NCI-H1436 treated with DMSO at 0.1 percent for 48 hours (cell line): ENCODE measurements around the gene PAEP.
"Not testable (repeated sequence)": the region's sequence is repeated elsewhere in the genome, so short reads cannot be mapped to it uniquely, and the experiment has no call there.

Experiments
- DNase-seq: peaks from one replicate; lab custom pipeline; 2025; lab: John Stamatoyannopoulos, UW

Gene PAEP

DNA sequence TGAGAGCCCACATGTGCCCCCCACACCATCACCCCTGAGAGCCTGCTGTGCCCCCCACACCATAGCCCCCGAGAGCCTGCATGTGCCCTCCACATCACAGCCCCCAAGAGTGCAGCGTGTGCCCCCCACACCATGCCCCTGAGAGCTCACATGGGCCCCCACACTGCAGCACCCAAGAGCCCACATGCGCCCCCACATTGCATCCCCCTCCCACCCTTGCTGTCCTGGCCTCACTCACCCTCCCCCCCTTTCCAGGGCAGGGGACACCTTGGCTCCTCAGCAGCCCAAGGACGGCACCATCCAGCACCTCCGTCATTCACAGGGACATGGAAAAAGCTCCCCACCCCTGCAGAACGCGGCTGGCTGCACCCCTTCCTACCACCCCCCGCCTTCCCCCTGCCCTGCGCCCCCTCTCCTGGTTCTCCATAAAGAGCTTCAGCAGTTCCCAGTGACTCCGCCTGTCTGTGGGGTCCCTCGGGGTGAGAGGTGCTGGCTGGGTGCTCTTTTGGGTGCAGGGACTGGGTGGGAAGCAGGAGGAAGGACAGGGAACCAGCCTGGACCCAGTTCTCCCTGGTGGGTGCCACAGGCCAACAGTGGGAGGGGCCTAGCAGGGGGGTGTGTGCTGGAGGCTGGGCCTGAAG lies 35.3 kb upstream of the PAEP start:
- DNase-seq: no peak

DNA sequence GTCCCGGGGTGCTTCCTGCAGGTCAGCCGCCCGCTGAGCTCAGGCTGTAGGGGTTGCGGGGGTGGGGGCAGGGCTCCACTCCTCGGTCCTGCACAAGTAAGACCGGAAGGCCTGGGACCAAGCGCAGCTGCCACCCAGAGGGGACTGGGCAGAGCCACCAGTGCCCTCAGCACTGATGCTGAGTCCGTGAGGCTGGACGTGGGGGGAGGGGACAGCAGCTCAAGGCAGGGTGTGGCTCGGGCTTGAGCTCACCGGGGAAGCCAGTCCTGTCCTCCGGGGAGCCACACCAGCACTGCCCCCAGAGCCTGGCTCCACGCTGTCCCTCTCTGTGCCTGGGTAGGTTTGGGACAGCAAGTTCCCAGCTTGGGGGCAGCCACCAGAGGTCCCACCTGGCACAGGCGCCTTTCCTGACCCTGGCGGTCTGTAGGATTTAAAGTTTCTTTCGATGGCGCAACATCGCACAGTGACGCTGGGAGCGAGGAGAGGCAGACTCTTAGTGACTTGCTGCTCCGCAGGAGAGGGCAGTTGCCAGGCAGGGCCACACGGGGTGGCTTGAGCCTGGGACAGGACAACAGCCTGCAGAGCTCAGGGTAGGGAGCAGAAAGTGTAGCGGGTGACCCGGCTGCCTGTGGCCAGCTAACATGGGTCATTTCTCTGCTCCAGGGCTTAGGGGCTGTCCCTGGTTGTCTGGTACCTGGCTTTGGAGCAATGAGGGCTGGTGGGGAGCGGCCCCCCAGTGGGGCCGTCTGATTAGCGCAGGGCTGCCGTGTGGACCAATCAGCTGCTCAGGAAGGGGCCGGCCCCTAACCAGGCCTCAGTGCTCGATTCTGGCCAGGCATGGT lies 34.6 kb upstream of the PAEP start:
- no peak for DNase-seq

DNA sequence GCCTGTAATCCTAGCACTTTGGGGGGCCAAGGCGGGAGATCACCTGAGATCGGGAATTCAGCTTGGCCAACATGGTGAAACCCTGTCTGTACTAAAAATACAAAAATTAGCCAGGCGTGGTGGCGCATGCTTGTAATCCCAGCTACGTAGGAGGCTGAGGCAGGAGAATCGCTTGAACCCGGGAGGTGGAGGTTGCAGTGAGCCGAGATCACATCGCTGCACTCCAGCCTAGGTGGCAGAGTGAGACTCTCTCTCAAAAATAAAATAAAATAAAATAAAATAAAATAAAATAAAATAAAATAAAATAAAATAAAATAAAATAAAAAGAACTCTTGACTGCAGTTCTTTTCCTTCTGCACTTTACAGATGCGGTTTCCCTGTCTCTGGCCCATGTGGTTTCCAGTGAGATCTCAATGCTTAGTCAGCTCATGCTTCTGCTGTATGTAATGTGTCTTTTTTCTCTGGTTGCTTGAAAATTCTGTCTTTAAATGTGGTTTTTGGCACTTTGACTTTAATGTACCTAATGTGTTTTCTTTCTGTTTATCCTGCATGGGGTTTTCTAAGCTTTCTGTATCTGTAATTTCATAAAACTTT lies 32.6 kb upstream of the PAEP start:
- not testable (repeated sequence) for DNase-seq

DNA sequence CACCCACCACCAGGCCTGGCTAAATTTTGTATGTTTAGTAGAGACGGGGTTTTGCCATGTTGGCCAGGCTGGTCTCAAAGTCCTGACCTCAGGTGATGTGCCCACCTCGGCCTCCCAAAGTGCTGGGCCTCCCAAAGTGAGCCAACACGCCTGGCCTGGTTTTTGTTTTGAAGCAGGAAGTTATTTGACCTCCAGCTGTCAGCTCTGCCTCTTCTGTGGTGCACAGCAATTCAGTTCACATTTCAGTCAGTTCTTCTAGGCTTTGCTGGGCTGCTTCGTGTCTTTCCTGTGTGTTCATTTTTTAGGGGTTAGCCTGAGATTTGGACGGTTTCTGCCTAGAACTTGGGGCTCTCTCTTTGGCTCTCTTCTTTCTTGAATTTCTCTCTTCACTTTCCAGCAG lies 31.4 kb upstream of the PAEP start:
- DNase-seq: no peak

DNA sequence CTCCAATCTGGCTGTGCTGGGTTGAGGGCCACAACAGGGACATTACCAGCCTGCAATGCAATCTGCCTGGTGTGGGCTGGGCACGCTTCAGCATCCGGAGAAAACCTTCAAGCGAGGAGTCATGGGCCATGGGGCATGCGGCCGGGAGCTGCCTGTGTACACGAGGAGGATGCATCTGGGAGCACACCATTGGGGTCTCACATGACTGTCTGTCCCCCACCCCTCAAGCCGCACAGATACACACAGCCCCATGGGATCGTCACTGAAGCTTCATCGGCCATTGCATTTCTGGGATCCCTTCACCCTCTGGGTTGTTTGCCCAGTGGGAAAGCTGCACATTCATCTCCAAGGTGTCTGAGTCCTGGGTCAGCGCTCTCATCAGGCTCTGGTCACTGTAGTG lies 30.5 kb upstream of the PAEP start:
- no peak for DNase-seq

DNA sequence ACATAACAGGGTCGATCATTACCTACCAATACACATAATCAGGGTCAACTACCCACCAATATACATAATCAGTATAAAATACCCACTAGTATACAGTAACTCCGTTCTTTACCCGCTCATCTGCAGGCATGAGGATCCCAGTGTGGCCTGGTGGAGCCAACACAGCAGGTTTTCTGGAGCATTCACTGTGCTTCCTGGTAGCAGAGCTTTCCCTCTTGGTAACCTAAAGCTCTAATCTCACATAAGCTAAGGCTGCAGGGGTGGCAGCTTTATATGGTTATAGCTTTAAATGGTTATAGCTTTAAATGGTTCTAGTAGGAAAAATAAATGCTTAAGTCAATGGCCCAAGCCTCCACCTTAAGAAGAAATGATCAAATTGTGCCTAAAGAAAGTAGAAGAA lies 28.4 kb upstream of the PAEP start:
- no peak for DNase-seq

DNA sequence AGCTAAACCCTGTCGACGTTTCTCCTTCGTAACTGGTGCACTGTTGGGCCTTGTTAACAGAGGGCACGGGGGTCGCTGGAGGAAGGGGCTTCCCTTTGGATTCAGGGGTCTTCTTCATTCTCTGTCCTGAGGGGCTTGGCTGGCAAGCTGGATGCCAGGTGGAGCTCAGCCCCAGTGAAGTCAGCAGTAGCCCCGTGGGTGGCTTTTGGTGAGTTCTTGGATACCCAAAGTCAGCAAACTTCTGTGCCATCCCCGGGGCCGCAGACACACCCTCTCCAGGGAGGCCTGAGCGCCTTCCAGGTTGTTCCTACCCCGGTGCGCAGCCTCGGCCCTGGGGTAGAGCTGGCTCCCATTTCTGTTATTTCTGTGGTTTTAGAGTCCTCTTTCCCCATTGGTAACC lies 27.9 kb upstream of the PAEP start:
- DNase-seq: no peak

DNA sequence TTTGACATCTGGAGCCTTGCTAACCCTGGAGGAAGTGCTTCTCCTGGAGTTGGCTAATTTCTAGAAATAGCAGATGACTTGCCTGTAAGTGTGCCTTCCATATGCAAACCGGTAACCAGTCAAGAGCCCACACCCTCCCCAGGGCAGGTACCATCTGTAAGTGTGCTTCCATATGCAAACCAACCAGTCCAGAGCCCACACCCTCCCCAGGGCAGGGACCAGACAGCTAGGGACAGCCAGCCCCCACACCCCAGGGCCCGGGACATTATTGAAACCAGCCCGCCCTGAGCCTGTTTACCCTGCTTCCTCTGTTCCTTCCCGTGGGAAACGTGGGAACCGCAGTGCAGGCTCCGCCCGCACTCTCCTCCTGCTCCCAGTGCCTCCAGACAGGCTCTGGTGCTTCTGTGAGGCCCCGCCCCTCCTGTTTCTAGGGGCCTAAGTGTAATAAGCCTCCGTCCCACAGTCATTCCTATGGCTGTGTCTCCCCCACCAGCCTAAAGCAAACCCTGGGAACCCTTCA lies 27.3 kb upstream of the PAEP start:
- not testable (repeated sequence) for DNase-seq

DNA sequence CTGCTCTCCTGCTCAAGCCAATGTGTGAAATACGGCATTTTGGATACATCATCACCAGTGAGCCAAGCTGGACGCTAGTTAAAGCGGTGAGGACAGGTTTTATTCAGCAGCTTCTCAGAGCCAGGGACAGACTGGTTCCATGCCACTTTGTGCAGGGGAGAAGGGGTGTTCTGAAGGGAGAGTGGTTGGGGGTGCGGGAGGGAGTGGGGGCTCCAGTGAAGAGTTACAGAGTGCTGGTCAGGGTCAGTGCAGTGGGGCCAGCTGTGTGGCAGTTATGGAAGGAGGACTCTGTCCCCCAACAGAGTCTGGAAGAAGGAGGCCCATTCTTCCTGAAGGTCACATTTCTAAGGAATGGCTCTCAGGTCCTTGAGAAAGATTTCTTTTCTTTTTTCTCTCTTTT lies 26.7 kb upstream of the PAEP start:
- not testable (repeated sequence) for DNase-seq

DNA sequence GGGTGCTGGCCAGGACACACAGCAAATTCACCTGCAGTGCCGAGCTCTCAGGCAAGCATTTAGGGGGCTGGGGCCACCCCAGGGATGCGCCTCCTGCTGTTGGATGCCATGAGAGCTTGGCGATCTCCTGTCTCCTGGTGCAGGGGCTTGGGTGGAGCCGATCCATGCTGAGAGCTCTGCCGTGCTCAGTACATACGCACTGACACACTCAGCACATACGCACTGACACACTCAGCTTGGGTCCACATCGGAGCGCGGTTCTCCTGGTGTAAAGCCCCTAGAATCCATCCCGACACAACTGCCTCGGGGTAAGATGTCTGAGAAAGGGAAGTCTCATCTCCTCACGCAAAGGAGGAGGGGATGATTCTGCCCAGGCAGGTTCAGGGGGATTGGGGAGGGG lies 25.9 kb upstream of the PAEP start:
- not testable (repeated sequence) for DNase-seq

DNA sequence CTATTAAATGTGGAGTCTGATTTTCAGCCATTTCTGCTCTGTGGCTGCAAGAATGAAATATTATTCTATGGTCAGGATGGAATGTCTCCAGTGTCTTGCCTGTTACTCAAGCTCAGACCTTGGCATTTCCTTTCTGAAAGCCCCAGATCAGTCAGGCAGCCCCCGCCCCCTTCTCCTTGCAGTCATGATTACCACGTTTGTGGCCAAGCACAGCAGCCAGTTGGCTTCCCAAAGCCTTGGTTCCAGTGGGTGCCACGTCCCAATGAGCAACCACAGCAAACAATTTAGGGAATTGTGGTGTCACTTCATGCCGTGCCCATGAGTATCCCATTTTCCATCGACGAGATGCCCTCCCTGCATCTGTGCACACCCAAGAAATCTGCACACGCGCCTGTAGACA lies 25.3 kb upstream of the PAEP start:
- DNase-seq: no peak

DNA sequence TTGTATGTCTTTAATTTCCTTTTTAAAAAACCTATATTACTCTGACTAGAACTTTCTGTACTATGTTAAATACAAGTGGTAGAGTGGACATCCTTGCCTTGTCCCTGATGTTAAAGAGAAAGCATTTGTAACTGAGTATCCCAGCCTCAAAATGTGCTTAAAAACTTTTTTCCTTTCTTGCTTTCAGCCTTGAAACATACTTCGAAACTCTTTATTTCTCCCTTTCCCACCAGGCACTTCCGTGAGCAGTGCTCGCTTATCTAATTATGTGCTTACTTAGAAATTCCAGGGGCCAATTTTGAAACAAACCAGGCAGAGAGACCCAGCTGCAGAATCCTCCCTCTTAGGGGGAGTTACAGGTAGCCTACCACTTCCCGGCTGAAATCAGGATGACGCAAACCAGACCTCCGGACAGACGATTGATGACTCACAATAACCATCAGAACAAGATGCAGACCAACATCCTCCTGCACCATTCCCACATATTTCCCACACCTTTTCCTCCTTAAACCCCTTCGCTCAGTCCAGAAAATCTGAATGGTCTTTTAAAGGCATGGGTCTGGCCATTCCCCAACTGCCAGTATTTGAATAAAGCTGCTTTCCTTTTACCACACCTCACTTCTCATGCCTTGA lies 18.2 kb upstream of the PAEP start:
- not testable (repeated sequence) for DNase-seq

DNA sequence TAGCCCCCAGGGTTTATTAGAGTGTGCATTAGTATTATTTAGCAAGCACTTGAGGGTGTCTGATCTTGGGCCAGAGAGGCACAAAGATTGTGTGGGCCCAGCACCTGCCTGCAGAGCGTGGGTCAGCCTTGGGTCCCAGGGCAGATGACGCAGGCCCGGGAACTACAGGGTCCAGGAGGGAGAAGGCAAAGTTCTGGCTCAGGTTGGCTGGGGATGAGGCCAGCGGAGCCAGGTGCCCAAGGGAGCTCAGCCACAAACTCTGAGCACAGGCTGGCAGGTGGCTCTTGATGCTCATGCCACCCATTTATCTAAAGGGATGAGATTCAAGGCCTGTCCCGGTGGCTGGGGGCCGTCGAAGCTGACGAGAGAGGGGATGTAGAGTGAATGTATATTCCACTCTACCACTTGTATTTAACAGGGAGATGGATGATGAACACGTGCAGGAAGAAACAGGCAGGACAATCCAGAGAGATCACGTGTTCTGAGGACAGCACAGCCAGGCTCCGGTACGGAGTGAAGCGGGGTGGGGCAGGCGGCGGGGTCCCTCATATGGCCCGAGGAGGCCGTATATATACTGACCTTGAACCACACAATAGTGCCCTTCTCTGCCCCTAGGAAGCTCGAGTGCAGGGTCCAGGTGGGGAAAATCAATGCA lies 16.4 kb upstream of the PAEP start:
- DNase-seq: no peak

DNA sequence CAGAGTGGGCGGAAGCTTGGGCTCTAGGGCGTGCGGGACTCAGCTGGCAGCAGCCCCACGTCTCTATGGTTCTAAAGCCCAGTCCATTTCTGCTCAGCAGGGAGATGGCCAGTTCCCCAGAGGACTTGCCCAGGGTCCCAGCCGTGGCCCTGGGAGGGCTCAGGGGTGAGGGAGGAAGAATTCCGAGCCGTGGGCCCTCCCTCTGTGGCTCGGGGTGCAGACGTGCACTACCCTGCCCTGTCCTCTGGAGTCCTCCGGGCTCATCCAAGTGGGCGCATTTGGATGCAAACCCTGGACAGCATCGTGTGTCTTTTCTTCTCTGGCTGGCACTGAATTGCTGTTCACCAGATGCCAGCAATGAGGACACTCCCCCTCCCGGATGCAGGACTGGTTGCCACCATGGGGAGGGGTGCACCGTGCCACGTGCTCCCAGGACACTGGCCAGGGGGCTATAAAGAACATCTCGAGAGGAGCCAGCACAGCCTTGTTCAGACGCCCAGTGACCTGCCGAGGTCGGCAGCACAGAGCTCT lies 15.8 kb upstream of the PAEP start, which contains the start of gene OBP2A:
TSS of gene OBP2A (plus strand) at position 481 of the 531 bp plus-strand sequence. CDS start 55 bp downstream, outside the sequence.
- DNase-seq: not testable (repeated sequence)

DNA sequence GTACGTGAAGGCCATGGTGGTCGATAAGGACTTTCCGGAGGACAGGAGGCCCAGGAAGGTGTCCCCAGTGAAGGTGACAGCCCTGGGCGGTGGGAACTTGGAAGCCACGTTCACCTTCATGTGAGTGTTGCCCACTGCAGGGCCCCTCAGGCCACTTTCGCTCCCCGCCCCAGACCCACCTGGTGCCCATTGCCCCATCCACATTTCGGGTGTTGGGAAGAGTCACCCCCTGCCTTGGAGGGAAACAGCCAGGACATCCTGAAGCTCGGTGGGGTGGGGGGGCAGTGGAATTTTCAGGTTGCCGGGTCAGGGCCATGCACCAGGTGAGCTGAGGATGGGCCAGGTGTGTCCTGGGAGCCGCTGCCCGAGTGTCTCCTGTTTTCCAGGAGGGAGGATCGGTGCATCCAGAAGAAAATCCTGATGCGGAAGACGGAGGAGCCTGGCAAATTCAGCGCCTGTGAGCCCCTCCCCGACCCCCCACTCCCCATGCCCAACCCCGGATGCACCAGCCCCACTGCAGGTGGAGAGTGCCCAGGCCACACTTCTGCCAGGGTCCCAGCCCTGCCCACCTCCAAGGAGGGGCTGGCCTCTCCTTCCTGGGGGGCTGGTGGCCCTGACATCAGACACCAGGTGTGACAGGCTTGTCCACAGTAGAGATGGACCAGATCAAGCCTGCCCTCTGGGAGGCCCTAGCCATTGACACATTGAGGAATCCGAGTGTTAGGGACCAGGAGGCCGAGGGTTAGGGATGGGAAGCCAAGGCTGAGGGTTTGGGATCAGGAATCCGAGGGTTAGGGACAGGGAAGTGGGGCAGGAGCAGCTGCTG lies 14.6 kb upstream of the PAEP start:
- DNase-seq: not testable (repeated sequence)

DNA sequence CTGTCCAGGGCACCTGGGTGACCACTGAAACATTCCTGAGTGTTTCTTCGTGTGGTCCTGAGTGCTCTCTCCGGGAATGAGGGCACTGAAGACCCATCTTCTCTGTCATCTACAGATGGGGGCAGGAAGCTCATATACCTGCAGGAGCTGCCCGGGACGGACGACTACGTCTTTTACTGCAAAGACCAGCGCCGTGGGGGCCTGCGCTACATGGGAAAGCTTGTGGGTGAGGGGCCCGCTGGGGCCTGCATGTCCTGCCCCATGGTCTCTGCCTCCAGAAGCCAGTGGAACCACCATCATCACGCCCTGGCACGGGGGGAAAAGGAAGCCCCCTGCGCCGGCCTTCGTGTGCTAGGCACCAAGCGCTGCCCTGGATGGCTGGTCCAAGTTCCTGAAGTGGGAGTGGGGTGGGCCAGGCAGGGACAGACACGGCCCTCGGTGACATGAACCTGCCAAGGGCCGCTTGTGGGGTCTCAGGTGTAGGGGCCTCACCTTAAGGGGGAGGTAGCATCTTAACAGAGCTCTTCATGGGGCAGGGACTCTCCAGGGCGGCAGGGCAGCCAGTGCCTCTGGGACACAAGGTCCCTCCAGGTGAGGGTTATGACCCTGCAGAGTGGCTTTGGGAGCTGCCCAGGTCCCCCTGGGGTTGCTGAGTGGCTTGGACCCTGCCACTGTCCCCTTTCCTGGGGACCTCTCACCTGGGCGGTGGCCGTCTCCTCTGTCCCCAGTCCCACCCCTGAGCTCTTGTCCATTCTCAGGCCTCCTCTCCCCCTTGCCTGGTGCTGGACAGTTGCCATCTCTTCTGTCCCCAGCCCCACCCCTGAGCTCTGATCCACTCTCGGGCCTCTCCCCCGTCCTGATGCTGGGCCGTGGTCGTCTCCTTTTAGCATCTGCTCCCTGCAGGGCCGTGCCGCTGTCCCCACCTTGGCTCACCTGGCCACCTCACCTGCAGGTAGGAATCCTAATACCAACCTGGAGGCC lies 13.5 kb upstream of the PAEP start:
- no peak for DNase-seq

DNA sequence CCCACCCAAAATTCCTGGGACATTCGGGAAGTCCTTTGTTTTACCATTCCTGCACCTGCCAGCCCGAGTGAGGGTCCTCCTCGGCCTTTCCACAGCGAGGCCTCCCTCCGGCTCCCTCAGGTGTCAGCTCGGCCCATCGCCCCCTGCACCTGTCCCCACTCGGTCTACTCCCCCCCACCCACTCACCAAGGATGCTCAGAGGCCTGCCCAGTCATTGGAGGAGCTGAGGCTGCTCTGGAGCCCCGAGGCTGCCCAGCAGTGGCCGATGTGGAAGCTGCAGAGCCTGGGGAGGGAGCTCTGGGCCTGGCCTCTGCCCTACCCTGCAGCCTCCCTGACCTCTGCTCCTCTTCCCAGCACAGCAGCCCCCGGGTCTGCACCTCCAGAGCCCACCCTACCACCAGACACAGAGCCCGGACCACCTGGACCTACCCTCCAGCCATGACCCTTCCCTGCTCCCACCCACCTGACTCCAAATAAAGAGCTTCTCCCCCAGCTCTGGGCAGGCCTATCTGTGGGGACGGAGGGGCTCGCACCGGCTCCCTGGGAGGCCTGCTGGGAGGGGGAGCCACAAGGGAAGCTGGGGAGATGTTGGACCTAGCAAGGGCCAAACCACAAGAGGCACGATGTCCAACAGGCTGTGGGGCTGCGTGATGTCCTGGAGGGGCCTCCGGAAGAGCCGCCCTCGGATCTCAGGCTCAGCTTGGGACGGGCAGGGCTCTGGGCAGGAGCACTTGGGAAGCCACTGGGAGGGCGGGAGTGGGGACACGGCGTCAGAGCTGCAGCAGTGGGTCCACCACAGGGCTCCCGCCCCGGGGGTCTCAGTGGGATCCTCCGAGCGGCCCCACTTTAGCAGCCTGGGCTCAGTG lies 11.8 kb upstream of the PAEP start:
- not testable (repeated sequence) for DNase-seq

DNA sequence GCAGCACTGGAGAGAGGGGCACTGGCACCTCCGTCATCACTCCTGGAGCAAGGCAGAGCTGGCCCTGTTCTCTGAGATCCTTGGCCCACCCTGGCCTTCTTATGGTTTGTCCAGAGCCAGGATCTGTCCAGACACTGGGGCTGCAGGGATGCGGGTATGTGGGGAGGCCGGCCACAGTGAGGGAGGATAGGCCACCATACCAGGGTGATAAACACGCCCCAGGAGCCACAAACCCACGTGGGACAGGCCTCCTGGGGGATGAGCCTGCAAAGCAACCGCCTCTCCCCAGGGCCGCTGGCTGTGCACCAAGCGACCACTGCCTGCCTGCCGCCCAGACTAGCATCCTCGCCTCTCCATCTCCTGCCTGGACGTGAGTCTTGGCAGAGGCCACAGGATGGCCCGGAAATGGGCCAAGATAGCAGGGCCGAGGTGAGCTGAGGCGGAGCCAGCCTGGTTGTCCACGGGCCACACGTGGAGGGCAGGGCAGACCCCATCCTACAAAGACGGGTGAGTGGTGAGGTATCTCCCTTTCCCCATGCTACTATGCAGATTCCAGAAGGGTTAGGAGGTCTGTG lies 11.1 kb upstream of the PAEP start:
- DNase-seq: no peak
